GM21526 (cell line): ENCODE measurements around the gene ARHGEF4.
A peak's percentile ranks its signal among the peaks of the same experiment; 100 is the strongest.
"Not testable (repeated sequence)": the region's sequence is repeated elsewhere in the genome, so short reads cannot be mapped to it uniquely, and the experiment has no call there.

Source experiments
- ATAC-seq: cut with Tn5 transposase; IDR thresholded peaks from one replicate; pipeline ENCODE4 v1.9.1; 2021; ENCODE audit warnings: moderate library complexity; ENCODE audit not compliant: unreplicated experiment, low FRiP score

Gene ARHGEF4

GRCh38 chr2:131064589-131065512, 228.1 kb downstream of the ARHGEF4 start:
- no peak for ATAC-seq

GRCh38 chr2:131067465-131068125, 230.9 kb downstream of the ARHGEF4 start:
- ATAC-seq: no peak

- not testable (repeated sequence) for ATAC-seq
Observed at GRCh38 chr2:131068172-131068571, 231.5 kb downstream of the ARHGEF4 start.

GRCh38 chr2:131075578-131075977, 238.9 kb downstream of the ARHGEF4 start:
- ATAC-seq: not testable (repeated sequence)

- ATAC-seq: no peak
Observed at GRCh38 chr2:131076707-131077106, 240.0 kb downstream of the ARHGEF4 start.

- no peak for ATAC-seq
Observed at GRCh38 chr2:131077182-131077846, 240.6 kb downstream of the ARHGEF4 start.

- no peak for ATAC-seq
Observed at GRCh38 chr2:131077966-131078365, 241.3 kb downstream of the ARHGEF4 start.

- ATAC-seq: not testable (repeated sequence)
Observed at GRCh38 chr2:131079931-131080330, 243.2 kb downstream of the ARHGEF4 start.

GRCh38 chr2:131081190-131081589, 244.5 kb downstream of the ARHGEF4 start:
- ATAC-seq: no peak

- ATAC-seq: no peak
Observed at GRCh38 chr2:131085646-131086045, 248.9 kb downstream of the ARHGEF4 start.

- no peak for ATAC-seq
Observed at GRCh38 chr2:131092458-131093005, 255.8 kb downstream of the ARHGEF4 start.

- peak; percentile 80 for ATAC-seq
Observed at GRCh38 chr2:131093006-131093695, 256.4 kb downstream of the ARHGEF4 start, which contains the start of gene FAM168B. Gene FAM168B (minus strand): TSS chr2:131093460. CDS start chr2:131082646, 10,814 bp downstream.

- peak; percentile 69 for ATAC-seq
Observed at GRCh38 chr2:131093696-131094462, 257.2 kb downstream of the ARHGEF4 start.

GRCh38 chr2:131094463-131095281, 258.0 kb downstream of the ARHGEF4 start:
- no peak for ATAC-seq
